ENCODE results near the gene IFT52. TPM values are rescaled to one million over a fixed set of nuclear protein-coding genes. Genes with fewer than 3 reads are reported as not detected.

The IFT52 gene
- total RNA-seq, 2 donors from 2014 or later, result 5.7 to 8.1 TPM

- H3K27me3 ChIP-seq, result no peaks in the 10 kb centered on the region
- no peak for DNase-seq (ENCODE audit: low spot score)
- H3K36me3 ChIP-seq, result no peaks in the 10 kb centered on the region
- no peaks in the 10 kb centered on the region for H3K9me3 ChIP-seq
- TF ChIP-seq CTCF (IDR thresholded peaks at IDR 0.05), result no peak
- H3K27ac ChIP-seq, result no peak overlapping the region
- H3K4me3 ChIP-seq, result no peak overlapping the region
- H3K4me1 ChIP-seq, result no peaks in the 10 kb centered on the region
Observed at GRCh38 chr20:43569282-43569681, 21.5 kb upstream of the IFT52 start.

- H3K9me3 ChIP-seq, result no peaks in the 10 kb centered on the region
- no peak for TF ChIP-seq CTCF (IDR thresholded peaks at IDR 0.05)
- no peaks in the 10 kb centered on the region for H3K36me3 ChIP-seq
- no peaks in the 10 kb centered on the region for H3K27me3 ChIP-seq
- no peak overlapping the region for H3K27ac ChIP-seq
- H3K4me1 ChIP-seq, result no peaks in the 10 kb centered on the region
- no peak overlapping the region for H3K4me3 ChIP-seq
- no peak for DNase-seq (ENCODE audit: low spot score)
Observed at GRCh38 chr20:43570496-43570895, 20.2 kb upstream of the IFT52 start.

GRCh38 chr20:43571310-43571709 is 19.4 kb upstream of the IFT52 start:
- DNase-seq (ENCODE audit: low spot score), result no peak
- Histone ChIP-seq H3K27ac (no peak overlapping the region), H3K36me3 (no peaks in the 10 kb centered on the region), H3K27me3 (no peaks in the 10 kb centered on the region), H3K9me3 (no peaks in the 10 kb centered on the region), H3K4me3 (no peak overlapping the region), H3K4me1 (no peaks in the 10 kb centered on the region)
- TF ChIP-seq CTCF (IDR thresholded peaks at IDR 0.05), result no peak

GRCh38 chr20:43571771-43572170 is 19.0 kb upstream of the IFT52 start:
- DNase-seq (ENCODE audit: low spot score), result no peak
- no peak for TF ChIP-seq CTCF (IDR thresholded peaks at IDR 0.05)
- Histone ChIP-seq H3K4me1 (no peaks in the 10 kb centered on the region), H3K27me3 (no peaks in the 10 kb centered on the region), H3K36me3 (no peaks in the 10 kb centered on the region), H3K4me3 (no peak overlapping the region), H3K27ac (no peak overlapping the region), H3K9me3 (no peaks in the 10 kb centered on the region)

- Histone ChIP-seq H3K36me3 (no peaks in the 10 kb centered on the region), H3K4me3 (no peak overlapping the region), H3K27ac (no peak overlapping the region), H3K9me3 (no peaks in the 10 kb centered on the region), H3K4me1 (no peaks in the 10 kb centered on the region), H3K27me3 (no peaks in the 10 kb centered on the region)
- no peak for TF ChIP-seq CTCF (IDR thresholded peaks at IDR 0.05)
- DNase-seq (ENCODE audit: low spot score), result no peak
Observed at GRCh38 chr20:43572891-43573290, 17.8 kb upstream of the IFT52 start.

GRCh38 chr20:43576108-43576507 is 14.6 kb upstream of the IFT52 start:
- DNase-seq (ENCODE audit: low spot score), result no peak
- H3K9me3 ChIP-seq, result no peaks in the 10 kb centered on the region
- H3K36me3 ChIP-seq, result no peaks in the 10 kb centered on the region
- no peak overlapping the region for H3K27ac ChIP-seq
- no peaks in the 10 kb centered on the region for H3K27me3 ChIP-seq
- TF ChIP-seq CTCF (IDR thresholded peaks at IDR 0.05), result no peak
- no peaks in the 10 kb centered on the region for H3K4me1 ChIP-seq
- H3K4me3 ChIP-seq, result no peak overlapping the region
